Measurements from ENCODE around the gene IRAK1BP1. TPM values are rescaled to one million over a fixed set of nuclear protein-coding genes. Genes with fewer than 3 reads are reported as not detected.

The IRAK1BP1 gene
- total RNA-seq, 2 experiments from 2014 or later = 7.6 to 8.1 TPM

DNA sequence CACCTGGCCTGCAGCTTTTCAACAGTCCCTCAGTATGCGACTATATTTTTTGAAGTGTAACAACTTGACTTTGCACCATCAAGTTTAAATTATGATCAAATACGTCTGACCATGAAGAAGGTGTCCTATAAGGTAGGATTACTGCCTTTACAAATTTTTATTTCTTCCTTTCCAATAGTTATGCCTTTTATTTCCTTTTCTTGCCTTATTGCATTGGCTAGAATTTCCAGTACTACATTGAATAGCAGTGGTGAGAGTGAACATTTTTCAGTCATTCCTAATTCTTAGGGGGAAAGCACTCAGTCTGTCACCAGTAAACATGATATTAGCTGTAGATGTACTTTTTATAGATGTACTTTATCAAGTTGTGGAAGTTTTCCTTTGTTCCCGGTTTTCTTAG lies 81.4 kb downstream of the IRAK1BP1 start:
- no peak overlapping the region for H3K4me2 ChIP-seq (ENCODE audit: low read length)
- peaks cover 100% of the 10 kb centered on the region for H3K36me3 ChIP-seq (ENCODE audit: insufficient read depth, low read length)
- POLR2A ChIA-PET = interaction anchor here (1.0 kb wide), 1 partner anchor 14 kb away, joined by 3 read pairs; no protein-coding TSS in a partner anchor
- TF ChIP-seq, protein P1, sequence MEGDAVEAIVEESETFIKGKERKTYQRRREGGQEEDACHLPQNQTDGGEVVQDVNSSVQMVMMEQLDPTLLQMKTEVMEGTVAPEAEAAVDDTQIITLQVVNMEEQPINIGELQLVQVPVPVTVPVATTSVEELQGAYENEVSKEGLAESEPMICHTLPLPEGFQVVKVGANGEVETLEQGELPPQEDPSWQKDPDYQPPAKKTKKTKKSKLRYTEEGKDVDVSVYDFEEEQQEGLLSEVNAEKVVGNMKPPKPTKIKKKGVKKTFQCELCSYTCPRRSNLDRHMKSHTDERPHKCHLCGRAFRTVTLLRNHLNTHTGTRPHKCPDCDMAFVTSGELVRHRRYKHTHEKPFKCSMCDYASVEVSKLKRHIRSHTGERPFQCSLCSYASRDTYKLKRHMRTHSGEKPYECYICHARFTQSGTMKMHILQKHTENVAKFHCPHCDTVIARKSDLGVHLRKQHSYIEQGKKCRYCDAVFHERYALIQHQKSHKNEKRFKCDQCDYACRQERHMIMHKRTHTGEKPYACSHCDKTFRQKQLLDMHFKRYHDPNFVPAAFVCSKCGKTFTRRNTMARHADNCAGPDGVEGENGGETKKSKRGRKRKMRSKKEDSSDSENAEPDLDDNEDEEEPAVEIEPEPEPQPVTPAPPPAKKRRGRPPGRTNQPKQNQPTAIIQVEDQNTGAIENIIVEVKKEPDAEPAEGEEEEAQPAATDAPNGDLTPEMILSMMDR (conservative IDR thresholded peaks at IDR 0.05; ENCODE audit: low read length) = no peak
- TF ChIP-seq EZH2phosphoT487 (IDR thresholded peaks at IDR 0.05; ENCODE audit: borderline replicate concordance, low read depth, low read length) = no peak
- no peaks in the 10 kb centered on the region for H3K79me2 ChIP-seq (ENCODE audit: insufficient read depth, low read depth, low read length)
- no peaks in the 10 kb centered on the region for H3K4me1 ChIP-seq (ENCODE audit: insufficient read depth, low read length, poor library complexity, severe bottlenecking)
- H3K4me3 ChIP-seq (ENCODE audit: low read depth, low read length, poor library complexity, severe bottlenecking) = no peak overlapping the region
- no TSS peak for BruUV-seq (replicated peaks)
- peaks cover 19% of the 10 kb centered on the region; the same call in 1 of the 2 replicates for H3K9me3 ChIP-seq (ENCODE audit: low read length)
- intact Hi-C loops (cut with micrococcal nuclease; ENCODE audit: unreplicated experiment) = no loop called here
- H4K20me1 ChIP-seq (ENCODE audit: insufficient read depth, low read length) = no peaks in the 10 kb centered on the region
- CTCF ChIA-PET (ENCODE audit: unreplicated experiment) = no interaction called here
- H3K27ac ChIP-seq (ENCODE audit: low read depth, low read length, poor library complexity, severe bottlenecking) = no peak overlapping the region
- DNase-seq (ENCODE audit: low spot score) = no peak
- no peak overlapping the region for H2AFZ ChIP-seq (ENCODE audit: low read length)
- no peaks in the 10 kb centered on the region for H3K9me2 ChIP-seq (ENCODE audit: insufficient read depth, low read length)

DNA sequence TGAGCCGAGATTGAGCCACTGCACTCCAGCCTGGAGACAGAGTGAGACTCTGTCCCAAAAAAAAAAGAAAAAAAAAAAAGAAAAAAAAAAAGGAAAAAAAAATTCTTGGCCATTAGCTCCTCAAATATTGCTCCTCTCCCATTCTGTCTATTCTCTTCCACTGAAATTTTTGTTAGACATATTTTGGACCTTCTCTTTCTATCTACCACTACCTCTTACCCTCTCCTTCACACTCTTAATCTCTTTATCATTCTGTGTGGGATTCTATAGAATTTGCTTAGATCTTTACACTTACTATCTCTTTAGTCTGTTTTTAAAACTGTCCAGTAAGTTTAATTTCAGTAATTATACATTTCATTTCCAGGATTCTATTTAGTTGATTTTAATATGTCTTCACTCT lies 85.0 kb downstream of the IRAK1BP1 start:
- no TSS peak for BruUV-seq (replicated peaks)
- Histone ChIP-seq H2AFZ (ENCODE audit: low read length) (no peak overlapping the region), H3K4me3 (ENCODE audit: low read depth, low read length, poor library complexity, severe bottlenecking) (no peak overlapping the region), H3K9me3 (ENCODE audit: low read length) (peaks cover 19% of the 10 kb centered on the region; the same call in 1 of the 2 replicates), H3K4me2 (ENCODE audit: low read length) (no peak overlapping the region), H3K36me3 (ENCODE audit: insufficient read depth, low read length) (peaks cover 98% of the 10 kb centered on the region), H3K9me2 (ENCODE audit: insufficient read depth, low read length) (no peaks in the 10 kb centered on the region), H4K20me1 (ENCODE audit: insufficient read depth, low read length) (no peaks in the 10 kb centered on the region), H3K4me1 (ENCODE audit: insufficient read depth, low read length, poor library complexity, severe bottlenecking) (no peaks in the 10 kb centered on the region), H3K27ac (ENCODE audit: low read depth, low read length, poor library complexity, severe bottlenecking) (no peak overlapping the region), H3K79me2 (ENCODE audit: insufficient read depth, low read depth, low read length) (no peaks in the 10 kb centered on the region)
- intact Hi-C loops (cut with micrococcal nuclease; ENCODE audit: unreplicated experiment) = no loop called here
- POLR2A ChIA-PET = interaction anchor here (1.0 to 1.1 kb wide), 2 partner anchors 37 to 56 kb away, joined by 3 to 4 read pairs; no protein-coding TSS in a partner anchor
- no peak for DNase-seq (ENCODE audit: low spot score)
- no peak for TF ChIP-seq EZH2phosphoT487 (IDR thresholded peaks at IDR 0.05; ENCODE audit: borderline replicate concordance, low read depth, low read length)
- TF ChIP-seq, protein P1 (conservative IDR thresholded peaks at IDR 0.05; ENCODE audit: low read length) = no peak
- CTCF ChIA-PET (ENCODE audit: unreplicated experiment) = no interaction called here

Other genes with a start within 250 kb of the IRAK1BP1 start
- 32.1 and 35.4 TPM in 2 replicates for gene PHIP, start 210.7 kb downstream of the IRAK1BP1 start, total RNA-seq (2014; rRNA removed; shearing (Covaris generic))
- 46.6 and 48.4 TPM in 2 replicates for gene PHIP, start 210.7 kb downstream of the IRAK1BP1 start, total RNA-seq (2022)